KOPT-K1 (cell line): Measurements from ENCODE around the gene USP34.
A peak's percentile ranks its signal among the peaks of the same experiment; 100 is the strongest.
"Not testable (repeated sequence)": the region's sequence is repeated elsewhere in the genome, so short reads cannot be mapped to it uniquely, and the experiment has no call there.

ENCODE experiments used
- H3K27ac ChIP-seq: fragments of 200-600 bp; sonication (generic); 2 replicates; pipeline ENCODE4 v1.5.1; 2016; ENCODE audit warnings: antibody characterized with exemption, mild to moderate bottlenecking, low read depth, low read length; ENCODE audit not compliant: poor library complexity, severe bottlenecking
- H3K36me3 ChIP-seq: fragments of 200-600 bp; sonication (generic); 2 replicates; pipeline ENCODE4 v1.5.1; 2017; ENCODE audit warnings: antibody characterized with exemption, mild to moderate bottlenecking, low read length, moderate library complexity; ENCODE audit not compliant: insufficient read depth
- H3K9me3 ChIP-seq: fragments of 200-600 bp; sonication (generic); 2 replicates; pipeline ENCODE4 v1.5.1; 2017; ENCODE audit warnings: antibody characterized with exemption, low read length, mild to moderate bottlenecking; ENCODE audit not compliant: insufficient read depth, poor library complexity, severe bottlenecking

USP34 gene, protein sequence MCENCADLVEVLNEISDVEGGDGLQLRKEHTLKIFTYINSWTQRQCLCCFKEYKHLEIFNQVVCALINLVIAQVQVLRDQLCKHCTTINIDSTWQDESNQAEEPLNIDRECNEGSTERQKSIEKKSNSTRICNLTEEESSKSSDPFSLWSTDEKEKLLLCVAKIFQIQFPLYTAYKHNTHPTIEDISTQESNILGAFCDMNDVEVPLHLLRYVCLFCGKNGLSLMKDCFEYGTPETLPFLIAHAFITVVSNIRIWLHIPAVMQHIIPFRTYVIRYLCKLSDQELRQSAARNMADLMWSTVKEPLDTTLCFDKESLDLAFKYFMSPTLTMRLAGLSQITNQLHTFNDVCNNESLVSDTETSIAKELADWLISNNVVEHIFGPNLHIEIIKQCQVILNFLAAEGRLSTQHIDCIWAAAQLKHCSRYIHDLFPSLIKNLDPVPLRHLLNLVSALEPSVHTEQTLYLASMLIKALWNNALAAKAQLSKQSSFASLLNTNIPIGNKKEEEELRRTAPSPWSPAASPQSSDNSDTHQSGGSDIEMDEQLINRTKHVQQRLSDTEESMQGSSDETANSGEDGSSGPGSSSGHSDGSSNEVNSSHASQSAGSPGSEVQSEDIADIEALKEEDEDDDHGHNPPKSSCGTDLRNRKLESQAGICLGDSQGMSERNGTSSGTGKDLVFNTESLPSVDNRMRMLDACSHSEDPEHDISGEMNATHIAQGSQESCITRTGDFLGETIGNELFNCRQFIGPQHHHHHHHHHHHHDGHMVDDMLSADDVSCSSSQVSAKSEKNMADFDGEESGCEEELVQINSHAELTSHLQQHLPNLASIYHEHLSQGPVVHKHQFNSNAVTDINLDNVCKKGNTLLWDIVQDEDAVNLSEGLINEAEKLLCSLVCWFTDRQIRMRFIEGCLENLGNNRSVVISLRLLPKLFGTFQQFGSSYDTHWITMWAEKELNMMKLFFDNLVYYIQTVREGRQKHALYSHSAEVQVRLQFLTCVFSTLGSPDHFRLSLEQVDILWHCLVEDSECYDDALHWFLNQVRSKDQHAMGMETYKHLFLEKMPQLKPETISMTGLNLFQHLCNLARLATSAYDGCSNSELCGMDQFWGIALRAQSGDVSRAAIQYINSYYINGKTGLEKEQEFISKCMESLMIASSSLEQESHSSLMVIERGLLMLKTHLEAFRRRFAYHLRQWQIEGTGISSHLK (N-terminal part only)

DNA sequence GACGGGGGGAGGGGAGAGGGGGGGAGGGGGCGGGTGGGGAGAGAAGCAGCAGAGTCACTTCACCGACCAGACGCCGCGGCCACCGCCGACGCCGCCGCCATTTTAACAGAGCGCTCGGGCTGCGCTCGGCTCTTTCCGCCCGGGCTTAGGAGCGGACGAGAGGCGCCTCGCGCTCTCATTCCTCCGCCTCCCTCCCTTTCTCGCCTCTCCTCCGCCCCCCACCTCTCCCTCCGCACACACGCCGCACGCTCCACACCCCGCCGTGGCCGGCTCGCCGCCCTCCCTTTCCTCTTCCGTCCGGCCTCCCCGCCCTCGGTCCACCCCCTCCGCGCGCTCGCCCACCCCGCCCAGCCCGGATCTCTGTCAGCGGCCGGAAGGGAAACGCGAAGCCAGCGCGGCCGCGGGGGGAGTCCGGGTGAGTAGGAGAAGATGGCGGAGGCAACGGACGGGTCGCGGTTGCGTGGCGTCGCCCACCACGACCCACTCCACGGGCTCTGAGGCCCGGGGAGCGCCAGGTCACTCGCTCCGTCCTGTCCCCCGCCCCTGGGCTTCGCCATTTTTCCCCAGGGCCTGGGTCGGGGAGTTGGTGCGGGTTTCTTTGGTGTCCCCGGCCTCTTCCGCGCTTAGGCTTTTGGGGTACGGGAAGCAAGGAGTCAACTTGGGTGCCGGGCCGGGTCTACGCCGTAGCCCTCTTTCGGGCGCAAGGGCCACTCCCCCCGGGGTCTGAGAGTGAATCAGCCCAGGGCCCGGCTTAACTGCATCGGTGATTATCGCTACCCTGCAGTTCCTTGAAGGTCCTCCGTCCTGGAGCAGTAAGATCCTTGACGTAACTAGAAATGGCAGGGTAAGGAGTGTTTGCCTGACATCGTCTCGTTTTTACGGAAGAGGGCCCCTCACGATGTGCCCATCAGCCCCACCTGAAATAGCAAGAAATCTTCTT is at the start of gene USP34:
USP34 (minus strand) TSS at position 123 of the 940 bp plus-strand sequence. CDS start 395 bp downstream, outside the sequence.
- H3K36me3 ChIP-seq, result peaks cover 27% of the 10 kb centered on the region
- peak within 1 kb of the TSS; percentile 93 for H3K27ac ChIP-seq
- no peaks in the 10 kb centered on the region for H3K9me3 ChIP-seq

DNA sequence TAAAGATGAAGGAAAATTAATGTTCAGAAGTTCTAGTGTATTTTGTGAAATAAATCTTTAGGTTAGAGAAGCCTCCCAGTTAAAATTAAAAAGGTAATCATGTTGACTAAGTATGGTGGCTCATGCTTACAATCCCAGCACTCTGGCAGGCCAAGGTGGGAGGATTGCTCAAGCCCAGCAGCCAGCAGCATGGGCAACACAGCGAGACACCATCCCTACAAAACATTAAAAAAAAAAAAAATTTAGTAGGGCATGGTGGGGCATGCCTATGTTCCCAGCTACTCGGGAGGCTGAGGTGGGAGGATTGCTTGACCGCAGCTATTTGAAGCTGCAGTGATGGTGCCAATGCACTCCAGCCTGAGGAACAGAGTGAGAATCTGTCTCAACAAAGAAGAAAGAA is 49.4 kb upstream of the USP34 start:
- Histone ChIP-seq H3K9me3 (no peaks in the 10 kb centered on the region), H3K36me3 (peaks cover 100% of the 10 kb centered on the region), H3K27ac (no peak overlapping the region)

DNA sequence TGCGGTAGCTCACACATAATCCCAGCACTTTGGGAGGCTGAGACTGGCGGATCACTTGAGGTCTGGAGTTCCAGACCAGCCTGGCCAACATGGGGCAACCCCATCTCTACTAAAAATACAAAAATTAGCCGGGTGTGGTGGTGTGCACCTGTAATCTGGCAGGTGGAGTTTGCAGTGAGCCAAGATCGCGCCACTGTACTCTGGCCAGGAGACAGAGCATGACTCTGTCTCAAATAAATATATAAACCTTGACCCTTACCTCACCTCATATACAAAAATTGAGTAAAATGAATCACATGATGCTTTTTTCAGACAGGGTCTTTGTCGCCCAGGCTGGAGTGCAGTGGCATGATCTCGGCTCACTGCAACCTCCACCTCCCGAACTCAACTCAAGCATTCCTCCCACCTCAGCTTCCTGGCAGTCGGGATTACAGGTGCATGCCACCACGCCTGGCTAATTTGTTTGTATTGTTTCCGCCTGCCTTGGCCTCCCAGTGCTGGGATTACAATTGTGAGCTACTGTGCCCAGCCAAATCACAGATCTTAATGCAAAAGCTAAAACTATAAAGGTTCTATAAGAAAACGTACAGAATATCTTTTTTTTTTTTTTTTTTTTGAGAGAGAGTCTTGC is 42.0 kb upstream of the USP34 start:
- H3K36me3 ChIP-seq, result peaks cover 100% of the 10 kb centered on the region
- no peak overlapping the region for H3K27ac ChIP-seq
- H3K9me3 ChIP-seq, result no peaks in the 10 kb centered on the region

DNA sequence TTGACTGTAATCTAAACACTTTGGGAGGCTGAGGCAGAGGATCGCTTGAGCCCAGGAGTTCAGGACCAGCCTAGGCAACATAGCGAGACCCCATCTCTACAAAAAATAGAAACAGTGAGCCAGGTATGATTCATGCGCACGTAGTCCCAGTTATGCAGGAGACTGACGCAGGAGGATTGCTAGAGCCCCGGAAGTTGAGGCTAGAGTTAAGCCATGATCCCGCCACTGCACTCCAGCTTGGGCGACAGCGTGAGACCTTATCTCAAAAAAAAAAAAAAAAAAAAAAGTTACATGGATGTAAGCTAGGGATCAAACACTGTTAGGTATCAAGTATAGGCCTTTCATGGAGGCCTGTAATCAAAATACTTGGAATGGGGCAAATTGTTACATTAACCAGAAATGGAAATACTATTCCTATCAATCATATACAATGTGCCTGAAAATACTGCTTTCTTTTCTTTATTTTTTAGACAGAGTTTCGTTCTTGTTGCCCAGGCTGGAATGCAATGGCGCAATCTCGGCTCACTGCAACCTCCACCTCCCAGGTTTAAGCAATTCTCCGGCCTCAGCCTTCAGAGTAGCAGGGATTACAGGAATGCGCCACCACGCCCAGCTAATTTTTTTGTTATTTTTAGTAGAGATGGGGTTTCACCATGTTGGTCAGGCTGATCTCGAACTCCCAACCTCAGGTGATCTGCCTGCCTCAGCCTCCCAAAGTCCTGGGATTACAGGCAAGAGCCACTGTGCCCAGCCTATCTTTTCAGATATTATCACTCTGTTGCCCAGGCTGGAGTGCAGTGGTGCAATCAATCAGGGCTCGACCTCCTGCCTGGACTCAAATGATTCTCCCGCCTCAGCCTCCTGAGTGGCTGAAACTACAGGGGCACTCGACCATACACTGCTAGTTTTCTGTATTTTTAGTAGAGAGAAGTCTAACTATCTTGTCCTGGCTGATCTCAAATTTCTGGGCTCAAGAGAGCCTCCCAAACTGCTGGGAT is 40.1 kb upstream of the USP34 start:
- Histone ChIP-seq H3K9me3 (no peaks in the 10 kb centered on the region), H3K27ac (no peak overlapping the region), H3K36me3 (peaks cover 99% of the 10 kb centered on the region)

DNA sequence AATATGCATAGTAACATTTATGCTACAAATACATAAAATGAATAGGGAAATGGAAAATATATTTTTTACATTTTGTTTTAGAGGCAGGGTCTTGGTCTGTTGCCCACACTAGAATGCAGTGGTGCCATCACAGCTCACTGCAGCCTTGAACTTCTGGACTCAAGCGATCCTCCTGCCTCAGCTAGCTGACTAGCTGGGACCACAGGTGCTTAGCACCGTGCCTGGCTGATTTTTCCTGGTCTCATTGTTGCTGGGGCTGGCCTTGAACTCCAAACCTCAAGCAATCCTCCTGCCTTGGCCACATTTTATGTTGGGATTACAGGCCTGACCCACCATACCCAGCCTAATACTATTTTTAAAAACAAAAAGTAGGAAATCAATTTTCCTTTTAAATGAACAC is 34.1 kb upstream of the USP34 start:
- Histone ChIP-seq H3K36me3 (peaks cover 99% of the 10 kb centered on the region), H3K9me3 (no peaks in the 10 kb centered on the region), H3K27ac (no peak overlapping the region)

DNA sequence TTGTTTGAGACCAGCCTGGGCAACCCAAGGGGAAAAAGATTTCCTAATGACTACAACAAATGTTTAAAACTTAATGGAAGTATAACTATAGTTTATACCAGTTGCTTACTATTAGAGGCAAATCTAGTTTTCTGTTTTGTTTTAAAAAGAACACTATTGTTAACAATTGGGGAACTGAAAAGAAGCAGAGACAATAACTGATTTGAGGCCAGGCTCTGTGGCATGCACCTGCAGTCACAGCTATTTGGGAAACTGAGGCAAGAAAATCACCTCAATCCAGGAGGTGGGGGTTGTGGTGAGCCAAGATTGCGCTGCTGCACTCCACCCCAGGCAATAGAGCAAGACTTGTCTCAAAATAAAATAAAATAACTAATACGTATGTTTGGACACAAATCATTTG is 28.2 kb upstream of the USP34 start:
- Histone ChIP-seq H3K27ac (no peak overlapping the region), H3K36me3 (peaks cover 100% of the 10 kb centered on the region), H3K9me3 (no peaks in the 10 kb centered on the region)

DNA sequence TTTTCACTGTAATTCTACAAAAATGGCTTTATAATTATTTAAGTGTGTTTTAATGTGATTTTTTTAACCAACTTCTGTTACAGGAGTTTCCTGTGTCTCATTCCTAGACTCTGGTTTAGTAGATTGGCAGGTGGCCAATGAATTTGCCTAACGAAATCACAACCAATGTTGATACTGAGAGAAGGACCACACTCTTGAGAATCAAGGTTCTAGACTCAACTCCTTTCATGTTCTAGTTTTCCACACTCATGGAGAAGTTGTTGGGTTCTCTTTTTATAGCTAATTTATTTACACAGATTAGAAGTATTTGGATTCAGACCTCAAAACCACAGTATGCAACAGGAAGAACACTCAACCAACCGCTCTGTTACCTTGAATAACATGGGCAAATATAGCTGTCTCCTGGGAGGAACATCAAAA is 22.6 kb upstream of the USP34 start:
- Histone ChIP-seq H3K9me3 (no peaks in the 10 kb centered on the region), H3K27ac (no peak overlapping the region), H3K36me3 (peaks cover 100% of the 10 kb centered on the region)

DNA sequence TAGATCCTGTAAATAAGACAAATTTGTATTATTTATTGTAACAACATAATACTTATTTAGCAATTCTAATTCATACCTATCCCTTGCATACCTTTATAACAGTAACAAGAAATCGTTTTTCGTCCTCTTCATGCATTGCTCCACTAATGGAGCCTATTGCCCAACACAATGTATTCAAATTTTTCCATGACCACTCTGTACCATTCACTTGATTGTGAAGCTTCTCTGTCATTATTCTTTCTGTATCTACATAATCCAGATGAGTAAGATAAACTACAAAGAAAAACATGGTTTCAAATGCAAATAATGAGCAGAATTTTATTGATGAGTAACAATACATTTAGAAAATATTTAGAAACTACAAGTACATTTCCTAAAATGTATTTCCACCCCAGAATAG is 21.6 kb upstream of the USP34 start:
- Histone ChIP-seq H3K9me3 (no peaks in the 10 kb centered on the region), H3K36me3 (peaks cover 100% of the 10 kb centered on the region), H3K27ac (no peak overlapping the region)

DNA sequence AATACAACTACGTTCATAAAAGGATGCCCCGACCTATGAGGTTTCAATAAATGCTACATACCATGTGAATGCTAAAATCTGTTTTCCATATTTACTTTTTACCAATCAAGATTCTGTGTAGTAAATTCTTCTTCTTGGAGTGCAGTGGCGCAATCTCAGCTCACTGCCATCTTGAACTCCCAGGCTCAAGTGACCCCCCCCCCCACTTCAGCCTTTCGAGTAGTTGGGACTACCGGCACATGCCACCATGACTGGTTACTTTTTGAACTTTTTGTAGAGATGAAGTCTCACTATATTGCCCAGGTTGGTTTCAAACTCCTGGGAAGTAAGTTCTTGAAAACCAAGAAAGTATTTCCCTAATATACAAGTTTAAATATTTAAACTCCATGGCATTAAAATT is 14.4 kb upstream of the USP34 start:
- Histone ChIP-seq H3K9me3 (no peaks in the 10 kb centered on the region), H3K36me3 (peaks cover 100% of the 10 kb centered on the region), H3K27ac (no peak overlapping the region)

DNA sequence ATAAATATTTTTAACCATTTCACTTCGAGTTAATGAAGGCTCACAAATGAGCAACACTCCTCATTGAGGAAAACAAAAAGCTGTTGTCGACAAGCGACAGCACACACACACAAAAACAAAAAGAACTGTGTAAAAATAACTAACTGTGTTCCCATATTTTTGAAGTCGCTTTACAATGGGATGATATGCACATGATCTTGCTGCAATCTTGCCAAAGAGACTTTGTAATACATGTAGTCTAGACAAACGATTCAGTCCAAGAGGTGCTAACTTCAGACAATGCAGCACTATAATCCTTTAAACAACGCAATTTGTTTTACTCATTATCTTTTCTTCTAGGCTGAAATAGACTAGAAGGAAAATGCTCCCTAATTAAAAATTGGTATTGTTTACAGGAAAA is 7.2 kb upstream of the USP34 start:
- Histone ChIP-seq H3K9me3 (no peaks in the 10 kb centered on the region), H3K27ac (no peak overlapping the region), H3K36me3 (peaks cover 68% of the 10 kb centered on the region)

DNA sequence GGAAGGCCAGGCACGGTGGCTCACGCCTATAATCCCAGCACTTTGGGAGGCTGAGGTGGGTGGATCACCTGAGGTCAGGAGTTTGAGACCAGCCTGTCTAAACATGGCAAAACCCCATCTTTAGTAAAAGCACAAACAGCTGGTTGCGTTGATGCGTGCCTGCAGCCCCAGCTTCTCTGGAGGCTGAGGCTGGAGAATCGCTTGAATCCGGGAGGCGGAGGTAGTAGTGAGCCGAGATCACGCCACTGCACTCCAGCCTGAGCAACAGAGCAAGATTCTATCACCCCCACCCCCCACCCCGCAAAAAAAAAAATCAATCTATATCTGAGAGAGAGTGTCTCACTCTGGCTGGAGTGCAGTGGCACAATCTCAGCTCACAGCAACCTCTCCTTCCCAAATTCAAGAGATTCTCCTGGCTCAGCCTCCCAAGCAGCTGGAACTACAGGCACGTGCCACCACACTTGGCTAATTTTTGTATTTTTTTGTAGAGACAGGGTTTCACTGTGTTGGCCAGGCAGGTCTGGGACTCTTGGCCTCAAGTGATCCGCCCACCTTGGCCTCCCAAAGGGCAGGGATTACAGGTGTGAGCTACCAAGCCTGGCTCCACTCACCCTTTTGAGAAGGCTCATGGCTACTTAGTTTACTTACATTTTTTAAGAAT is 6.2 kb upstream of the USP34 start:
- not testable (repeated sequence) for H3K9me3 ChIP-seq, H3K27ac ChIP-seq
- peaks cover 63% of the 10 kb centered on the region for H3K36me3 ChIP-seq

DNA sequence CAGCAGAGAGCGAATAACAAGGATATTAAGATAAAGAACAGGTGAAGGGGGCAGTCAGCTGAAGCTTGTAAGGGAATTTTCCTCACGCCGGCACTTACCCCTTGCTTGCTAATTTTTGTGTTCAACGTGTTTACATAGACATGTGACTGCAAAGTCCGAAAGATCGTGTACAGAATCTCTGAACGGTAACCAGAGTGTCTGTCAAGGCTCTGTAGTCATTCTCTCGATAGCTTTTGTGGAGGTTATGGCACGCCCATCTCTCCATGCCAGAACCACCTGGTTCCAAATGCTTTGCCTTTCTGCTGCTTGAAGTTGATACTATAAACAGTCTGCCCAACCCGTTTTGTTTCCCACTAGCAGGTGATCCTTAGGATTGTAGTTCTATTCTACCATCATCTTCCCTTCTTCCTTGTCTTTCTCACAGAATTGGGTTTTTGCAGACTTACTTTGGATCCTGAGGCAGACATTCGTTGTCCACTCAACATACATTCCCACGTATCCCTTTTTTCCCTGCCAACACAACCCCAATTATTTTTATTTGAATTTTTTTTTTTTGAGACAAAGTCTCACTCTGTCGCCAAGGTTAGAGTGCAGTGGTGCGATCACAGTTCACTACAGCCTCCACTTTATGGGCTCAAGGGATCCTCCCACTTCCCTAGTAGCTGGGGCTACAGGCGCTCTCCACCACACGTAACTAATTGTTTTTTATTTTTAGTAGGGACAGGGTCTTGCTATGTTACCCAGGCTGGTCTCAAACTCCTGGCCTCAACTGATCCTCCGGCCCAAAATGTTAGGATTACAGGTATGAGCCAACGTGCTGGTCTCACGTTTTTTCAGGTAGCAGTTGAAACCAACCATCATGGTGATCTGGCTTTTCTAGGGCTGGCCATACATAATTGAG is 1.3 kb upstream of the USP34 start:
- Histone ChIP-seq H3K36me3 (peaks cover 27% of the 10 kb centered on the region), H3K9me3 (no peaks in the 10 kb centered on the region), H3K27ac (peak overlapping the region; percentile 93)
